ENCODE measurements around the gene E2F4. TPM values are rescaled to one million over a fixed set of nuclear protein-coding genes. Genes with fewer than 3 reads are reported as not detected.
A peak's percentile ranks its signal among the peaks of the same experiment; 100 is the strongest.

E2F4 gene
- total and polyA plus RNA-seq, 2 of the 13 experiments (the other 11 are each of a cell fraction or from before 2014, with no cell fraction given), result 84.8 to 91.2 TPM

GRCh38 chr16:67173808-67174705 lies 17.9 kb upstream of the E2F4 start (continued):
- TF ChIP-seq ZNF609 (CRISPR knock-in tag; IDR thresholded peaks at IDR 0.05; ENCODE audit: borderline replicate concordance) (peak; percentile 81), JUND (CRISPR knock-in tag; IDR thresholded peaks at IDR 0.05) (peak; percentile 29; the same call in 1 of the 2 replicates), ZBTB39 (CRISPR knock-in tag; IDR thresholded peaks at IDR 0.05) (0 out of 2 replicates have a peak, but pooled peaks have one; percentile 44), ZMYM2 (CRISPR knock-in tag; IDR thresholded peaks at IDR 0.05) (peak; percentile 52; the same call in 1 of the 2 replicates), POGZ (CRISPR knock-in tag; IDR thresholded peaks at IDR 0.05) (peak; percentile 68; the same call in 1 of the 2 replicates), TEF (CRISPR knock-in tag; IDR thresholded peaks at IDR 0.05) (no peak), AKAP8 (CRISPR knock-in tag; IDR thresholded peaks at IDR 0.05) (peak; percentile 98), HIC2 (CRISPR knock-in tag; IDR thresholded peaks at IDR 0.05; ENCODE audit: low read depth) (peak; percentile 99), PTBP1 (IDR thresholded peaks at IDR 0.05; ENCODE audit: low read depth, low read length, poor library complexity, severe bottlenecking) (peak; percentile 83), ZNF607 (CRISPR knock-in tag; IDR thresholded peaks at IDR 0.05; ENCODE audit: borderline replicate concordance) (peak; percentile 83; the same call in 1 of the 2 replicates), ZBTB7A (CRISPR knock-in tag; IDR thresholded peaks at IDR 0.05) (peak; percentile 79; the same call in 1 of the 2 replicates), ZNF33A (CRISPR knock-in tag; IDR thresholded peaks at IDR 0.05; ENCODE audit: borderline replicate concordance) (0 out of 2 replicates have a peak, but pooled peaks have one; percentile 79), THAP9 (CRISPR knock-in tag; IDR thresholded peaks at IDR 0.05; ENCODE audit: borderline replicate concordance) (no peak; the same call in 1 of the 2 replicates), ZMYM4 (CRISPR knock-in tag; IDR thresholded peaks at IDR 0.05) (peak; percentile 46; the same call in 1 of the 2 replicates)
